ENCODE data around the gene ABHD10.
"Not testable (repeated sequence)": the region's sequence is repeated elsewhere in the genome, so short reads cannot be mapped to it uniquely, and the experiment has no call there.

ABHD10 gene

DNA sequence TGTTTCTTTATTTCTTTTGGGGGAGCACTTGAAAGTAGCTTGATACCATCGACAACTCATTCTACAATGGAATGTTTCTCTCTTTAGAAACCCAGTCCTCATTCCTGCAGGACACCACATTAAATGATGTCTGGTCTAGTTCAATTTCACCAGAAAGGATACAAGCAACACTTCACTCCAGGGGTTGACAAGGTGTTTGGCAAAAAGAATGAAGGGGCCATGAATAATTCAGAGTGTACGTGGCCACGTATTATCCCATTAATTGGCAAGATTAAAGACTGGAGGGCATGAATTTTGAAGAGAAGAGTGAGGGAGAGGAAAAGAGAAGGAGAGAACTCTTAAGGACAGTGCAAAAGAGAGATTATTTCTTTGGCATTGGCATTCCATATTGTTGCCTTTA is 56.4 kb downstream of the ABHD10 start:
- DNase-seq, result no peak

DNA sequence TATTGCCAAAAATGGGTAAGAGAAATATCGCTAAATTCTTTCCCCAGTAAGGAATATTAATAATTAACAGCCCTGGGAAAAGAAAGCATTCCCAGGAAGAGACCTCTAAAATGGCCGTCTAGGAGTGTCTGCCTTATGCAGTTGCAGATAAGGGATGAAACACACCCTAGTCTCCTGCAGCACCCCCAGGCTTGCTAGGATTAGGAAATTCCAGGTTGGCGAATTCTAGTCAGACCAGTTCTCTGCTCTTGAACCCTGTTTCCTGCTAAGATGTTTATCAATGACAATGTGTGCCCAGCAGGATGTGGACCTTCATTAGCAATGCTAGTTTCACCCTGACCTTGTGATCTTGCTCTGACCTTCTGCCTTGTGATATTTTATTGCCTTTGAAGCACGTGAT is 58.4 kb downstream of the ABHD10 start:
- not testable (repeated sequence) for DNase-seq

GRCh38 chr3:112038863-112039262 is 60.0 kb downstream of the ABHD10 start:
- DNase-seq, result no peak

DNA sequence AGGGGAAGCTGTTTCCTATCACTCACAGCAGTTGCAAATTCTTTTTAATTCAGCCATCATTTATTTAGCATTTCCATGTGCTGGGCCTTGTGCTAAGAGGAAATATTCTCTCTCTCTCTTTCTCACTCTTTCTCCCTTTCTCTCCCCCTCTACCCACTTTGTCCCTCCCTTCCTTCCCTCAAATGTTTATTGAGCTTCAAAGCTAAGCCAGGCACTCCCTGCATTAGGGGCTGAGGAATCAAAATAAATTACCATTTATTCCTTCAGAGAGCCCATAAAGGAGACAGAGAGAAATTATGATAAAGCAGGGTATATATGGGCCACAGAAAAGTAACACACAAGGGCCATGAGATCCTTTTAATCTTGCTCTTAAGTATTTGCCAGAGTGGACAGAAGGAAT is 62.5 kb downstream of the ABHD10 start:
- DNase-seq, result no peak

DNA sequence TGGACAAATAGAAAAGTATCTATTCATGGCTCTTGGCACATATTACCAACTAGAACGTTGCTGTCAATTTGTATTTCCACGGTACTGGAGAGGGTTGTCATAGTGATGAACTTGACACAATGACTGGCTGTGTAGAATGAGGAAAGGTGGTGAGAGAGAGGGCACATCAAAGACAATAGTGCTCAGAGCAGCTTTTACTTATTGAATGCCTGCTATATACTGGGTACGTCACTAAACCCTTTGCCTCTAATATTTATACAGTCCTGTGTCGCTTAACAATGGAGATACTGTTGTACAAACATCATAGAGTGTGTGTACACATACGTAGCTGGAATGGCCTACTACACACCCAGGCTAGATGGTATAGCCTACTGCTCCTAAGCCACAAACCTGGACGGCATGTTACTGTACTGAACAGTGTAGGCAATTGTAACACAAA is 64.0 kb downstream of the ABHD10 start:
- no peak for DNase-seq

All from NCI-H1694 treated with DMSO at 0.1 percent for 48 hours (cell line).